ENCODE data around the gene SLX4.

SLX4 gene

GRCh38 chr16:3597676-3598075 lies 13.7 kb downstream of the SLX4 start:
- no peak for DNase-seq

- no peak for DNase-seq
These were observed 14.2 kb downstream of the SLX4 start for GRCh38 chr16:3597226-3597625.

GRCh38 chr16:3596101-3596861 lies 15.1 kb downstream of the SLX4 start:
- DNase-seq = no peak

- DNase-seq = no peak
These were observed 15.8 kb downstream of the SLX4 start for GRCh38 chr16:3595521-3596021.

GRCh38 chr16:3595110-3595486 lies 16.3 kb downstream of the SLX4 start:
- no peak for DNase-seq

GRCh38 chr16:3594316-3595109 lies 16.9 kb downstream of the SLX4 start:
- DNase-seq = no peak

- no peak for DNase-seq
These were observed 18.8 kb downstream of the SLX4 start for GRCh38 chr16:3592559-3592958.

- no peak for DNase-seq
These were observed 19.4 kb downstream of the SLX4 start for GRCh38 chr16:3591991-3592390.

- no peak for DNase-seq
These were observed 20.0 kb downstream of the SLX4 start for GRCh38 chr16:3591436-3591803.

GRCh38 chr16:3590736-3591435 lies 20.5 kb downstream of the SLX4 start:
- no peak for DNase-seq

GRCh38 chr16:3589991-3590701 lies 21.3 kb downstream of the SLX4 start:
- DNase-seq = no peak

GRCh38 chr16:3589441-3589921 lies 21.9 kb downstream of the SLX4 start:
- no peak for DNase-seq

GRCh38 chr16:3589001-3589400 lies 22.4 kb downstream of the SLX4 start:
- DNase-seq = no peak

- no peak for DNase-seq
These were observed 23.8 kb downstream of the SLX4 start for GRCh38 chr16:3587547-3588110.

- no peak for DNase-seq
These were observed 27.0 kb downstream of the SLX4 start for GRCh38 chr16:3584412-3584811.

GRCh38 chr16:3583303-3584038 lies 27.9 kb downstream of the SLX4 start:
- no peak for DNase-seq

- no peak for DNase-seq
These were observed 28.9 kb downstream of the SLX4 start for GRCh38 chr16:3582276-3583165.

- DNase-seq = no peak
These were observed 30.0 kb downstream of the SLX4 start for GRCh38 chr16:3581392-3581791.

GRCh38 chr16:3580686-3581085 lies 30.7 kb downstream of the SLX4 start:
- no peak for DNase-seq

GRCh38 chr16:3580251-3580651 lies 31.2 kb downstream of the SLX4 start:
- no peak for DNase-seq

- DNase-seq = no peak
These were observed 31.6 kb downstream of the SLX4 start for GRCh38 chr16:3579776-3580175.

Measured in NCI-H446 treated with DMSO at 0.1 percent for 48 hours (cell line).